Liver (tissue), 9 donors: ENCODE data around the gene TMC1. TPM values are rescaled to one million over a fixed set of nuclear protein-coding genes. Genes with fewer than 3 reads are reported as not detected.

ENCODE experiments used
- DNase-seq: peaks from one replicate; pipeline ENCODE4 v3.0.0-alpha.2; 2017; ENCODE audit warnings: low spot score
- H3K27ac ChIP-seq, 2 donors: one replicate each; pipeline ENCODE4 v1.7.0; 2013; ENCODE audit warnings: inconsistent platforms in 2 of 2, low read length in 2 of 2, control low read depth in 1 of 2, low read depth in 1 of 2, mild to moderate bottlenecking in 1 of 2
- H3K27me3 ChIP-seq, 4 donors: one replicate each; pipeline versions ENCODE4 v1.6.1 to v1.7.0; 2013; ENCODE audit warnings: low read length in 3 of 4, inconsistent platforms in 1 of 4, mild to moderate bottlenecking in 1 of 4, moderate library complexity in 1 of 4; ENCODE audit not compliant: control insufficient read depth in 4 of 4, insufficient read depth in 4 of 4
- H3K36me3 ChIP-seq, 4 donors: one replicate each; pipeline versions ENCODE4 v1.6.1 to v1.7.0; 2013; ENCODE audit warnings: low read length in 3 of 4, mild to moderate bottlenecking in 3 of 4, low read depth in 1 of 4, moderate library complexity in 1 of 4; ENCODE audit not compliant: control insufficient read depth in 4 of 4, insufficient read depth in 3 of 4
- H3K4me1 ChIP-seq, 4 donors: one replicate each; pipeline versions ENCODE4 v1.6.1 to v1.7.0; 2013; ENCODE audit warnings: low read length in 3 of 4, mild to moderate bottlenecking in 3 of 4, moderate library complexity in 1 of 4; ENCODE audit not compliant: control insufficient read depth in 4 of 4, insufficient read depth in 4 of 4
- H3K4me3 ChIP-seq, 3 donors: one replicate each; pipeline versions ENCODE4 v1.6.1 to v1.7.0; 2013; ENCODE audit warnings: low read length in 3 of 3, control low read depth in 1 of 3, low read depth in 1 of 3, mild to moderate bottlenecking in 1 of 3
- H3K9ac ChIP-seq, 2 donors: one replicate each; pipeline ENCODE4 v1.7.0; 2013; ENCODE audit warnings: low read length in 2 of 2, mild to moderate bottlenecking in 2 of 2, moderate library complexity in 2 of 2, control low read depth in 1 of 2, low read depth in 1 of 2
- H3K9me3 ChIP-seq, 4 donors: one replicate each; pipeline versions ENCODE4 v1.6.1 to v1.7.0; 2013; ENCODE audit warnings: low read length in 3 of 4; ENCODE audit not compliant: control insufficient read depth in 4 of 4
- EGR1 ChIP-seq, 2 donors: IDR thresholded peaks; 2 replicates each; pipeline ENCODE4 v1.6.1; 2016 to 2018; ENCODE audit warnings: antibody characterized with exemption in 2 of 2, low read depth in 2 of 2
- FOXA1 ChIP-seq: IDR thresholded peaks from 2 replicates; pipeline ENCODE4 v1.6.1; 2016; ENCODE audit warnings: antibody characterized with exemption
- FOXA2 ChIP-seq: IDR thresholded peaks from 2 replicates; pipeline ENCODE4 v1.6.1; 2016; ENCODE audit warnings: antibody characterized with exemption
- GABPA ChIP-seq, 2 donors: IDR thresholded peaks in 1 of 2; conservative IDR thresholded peaks in 1 of 2; 2 replicates each; pipeline ENCODE4 v1.6.1; 2016; ENCODE audit warnings: antibody characterized with exemption in 2 of 2, mild to moderate bottlenecking in 1 of 2, moderate library complexity in 1 of 2
- HNF4A ChIP-seq, 2 donors: conservative IDR thresholded peaks; 2 replicates each; pipeline ENCODE4 v1.6.1; 2016; ENCODE audit warnings: antibody characterized with exemption in 2 of 2, mild to moderate bottlenecking in 2 of 2
- HNF4G ChIP-seq: IDR thresholded peaks from 2 replicates; pipeline ENCODE4 v1.6.1; 2016; ENCODE audit warnings: antibody characterized with exemption
- JUND ChIP-seq, 2 donors: IDR thresholded peaks; 2 replicates each; pipeline ENCODE4 v1.6.1; 2016; ENCODE audit warnings: antibody characterized with exemption in 2 of 2
- NR2F2 ChIP-seq: IDR thresholded peaks from 2 replicates; pipeline ENCODE4 v1.6.1; 2016; ENCODE audit warnings: antibody characterized with exemption
- RAD21 ChIP-seq, 2 donors: IDR thresholded peaks; 2 replicates each; pipeline ENCODE4 v1.6.1; 2016; ENCODE audit warnings: antibody characterized with exemption in 2 of 2, mild to moderate bottlenecking in 2 of 2
- RXRA ChIP-seq, 2 donors: IDR thresholded peaks; 2 replicates each; pipeline ENCODE4 v1.6.1; 2017 to 2018; ENCODE audit warnings: antibody characterized with exemption in 2 of 2, mild to moderate bottlenecking in 1 of 2
- SP1 ChIP-seq: IDR thresholded peaks from 2 replicates; pipeline ENCODE4 v1.6.1; 2018; ENCODE audit warnings: antibody characterized with exemption, mild to moderate bottlenecking
- TAF1 ChIP-seq: conservative IDR thresholded peaks from 2 replicates; pipeline ENCODE4 v1.6.1; 2016; ENCODE audit warnings: antibody characterized with exemption, mild to moderate bottlenecking
- YY1 ChIP-seq: IDR thresholded peaks from 2 replicates; pipeline ENCODE4 v1.6.1; 2016; ENCODE audit warnings: antibody characterized with exemption, mild to moderate bottlenecking
- WGBS: extraction: QIAGEN DNeasy Blood & Tissue Kit; methylation state at CpG from one replicate; pipeline ENCODE4 v1.1.7; 2013; 5-methylcytosine and 5-hydroxymethylcytosine counted together
- polyA plus RNA-seq, 2 donors: library from polyadenylated mRNA; stranded (reverse) in 1 of 2; unstranded in 1 of 2; fragments of 200-250 nt in 1 of 2; fragments of >200 nt in 1 of 2; fragmentation: Nextera tagmentation in 1 of 2; extraction: Ambion mirVana in 1 of 2; gene quantifications; one replicate each; pipeline versions ENCODE4 v1.2.1 to v1.2.3, GENCODE V29; 2013 to 2015
- total RNA-seq, 2 donors: library from RNA; depleted of rRNA; stranded (reverse); fragments of >200 nt; gene quantifications; one replicate each; pipeline ENCODE4 v1.2.3, GENCODE V29; 2014
- TF ChIP-seq, protein P1 (sequence below): fragments of 150-350 bp; IDR thresholded peaks from 2 replicates; pipeline ENCODE4 v1.5.1; 2017; ENCODE audit warnings: improper control_type of control experiment, low read depth, low read length; ENCODE audit not compliant: missing input control
- TF ChIP-seq, protein P2 (sequence below): IDR thresholded peaks from 2 replicates; pipeline ENCODE4 v1.6.1; 2016; ENCODE audit warnings: antibody characterized with exemption
- TF ChIP-seq, protein P3 (sequence below): IDR thresholded peaks from 2 replicates; pipeline ENCODE4 v1.6.1; 2016; ENCODE audit warnings: antibody characterized with exemption
- TF ChIP-seq, protein P4 (sequence below): IDR thresholded peaks from 2 replicates; pipeline ENCODE4 v1.6.1; 2016; ENCODE audit warnings: antibody characterized with exemption, mild to moderate bottlenecking
- donor health status: healthy.
- donor health status: healthy.
- donor health status: healthy.
- donor health status: healthy.
- donor health status: healthy.

Gene TMC1
- total and polyA plus RNA-seq, 4 donors: 0.09 TPM; not detected in 3

DNA sequence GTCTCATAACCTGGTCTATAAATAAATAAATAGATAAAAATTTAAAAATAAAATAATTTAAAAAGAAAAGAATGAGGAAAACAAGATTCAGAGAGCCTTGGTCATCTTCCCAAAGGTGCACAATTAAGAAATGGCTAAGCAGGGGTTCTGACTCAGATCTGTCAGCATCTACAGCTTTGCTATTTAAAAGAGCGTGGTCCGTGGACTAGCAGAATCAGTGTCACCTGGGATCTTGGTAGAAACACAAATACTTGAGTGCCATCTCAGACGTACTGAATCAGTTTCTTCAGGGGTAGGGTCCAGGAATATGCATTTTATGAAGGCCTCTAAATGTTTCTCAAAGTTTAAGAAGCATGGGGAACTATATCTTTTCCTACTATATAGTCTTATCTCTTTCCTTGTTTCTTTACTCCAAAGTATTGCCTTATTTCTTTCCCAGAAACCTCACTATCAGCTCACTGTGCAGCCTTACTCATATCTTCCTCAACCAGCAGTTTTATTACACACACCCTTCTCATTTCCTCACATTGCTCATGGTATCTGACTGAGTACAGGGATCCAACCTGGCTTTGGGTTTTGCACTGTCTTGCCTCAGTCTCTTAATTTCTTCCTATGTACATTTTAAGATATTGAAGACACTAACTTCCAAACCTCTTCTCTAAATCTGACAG lies 58.6 kb downstream of the TMC1 start:
- 91% methylated on average over 3 of the region's 3 CpGs for WGBS
- Histone ChIP-seq H3K9ac (no peak overlapping the region), H3K9me3 (no peaks in the 10 kb centered on the region), H3K4me1 (peaks cover 0 to 8% (median 3%) of the 10 kb centered on the region in 4 donors), H3K4me3 (no peak overlapping the region), H3K27me3 (no peaks in the 10 kb centered on the region), H3K36me3 (no peaks in the 10 kb centered on the region), H3K27ac (no peak overlapping the region)
- DNase-seq: no peak
- TF ChIP-seq RAD21 (IDR thresholded peaks at IDR 0.05) (no peak), GABPA (IDR thresholded peaks at IDR 0.05 in 1 of 2, conservative IDR thresholded peaks at IDR 0.05 in 1 of 2) (no peak), HNF4A (conservative IDR thresholded peaks at IDR 0.05) (no peak), TAF1 (no peak), YY1 (no peak), RXRA (IDR thresholded peaks at IDR 0.05) (no peak), SP1 (no peak), FOXA1 (no peak), JUND (IDR thresholded peaks at IDR 0.05) (no peak)
- TF ChIP-seq, protein P1, sequence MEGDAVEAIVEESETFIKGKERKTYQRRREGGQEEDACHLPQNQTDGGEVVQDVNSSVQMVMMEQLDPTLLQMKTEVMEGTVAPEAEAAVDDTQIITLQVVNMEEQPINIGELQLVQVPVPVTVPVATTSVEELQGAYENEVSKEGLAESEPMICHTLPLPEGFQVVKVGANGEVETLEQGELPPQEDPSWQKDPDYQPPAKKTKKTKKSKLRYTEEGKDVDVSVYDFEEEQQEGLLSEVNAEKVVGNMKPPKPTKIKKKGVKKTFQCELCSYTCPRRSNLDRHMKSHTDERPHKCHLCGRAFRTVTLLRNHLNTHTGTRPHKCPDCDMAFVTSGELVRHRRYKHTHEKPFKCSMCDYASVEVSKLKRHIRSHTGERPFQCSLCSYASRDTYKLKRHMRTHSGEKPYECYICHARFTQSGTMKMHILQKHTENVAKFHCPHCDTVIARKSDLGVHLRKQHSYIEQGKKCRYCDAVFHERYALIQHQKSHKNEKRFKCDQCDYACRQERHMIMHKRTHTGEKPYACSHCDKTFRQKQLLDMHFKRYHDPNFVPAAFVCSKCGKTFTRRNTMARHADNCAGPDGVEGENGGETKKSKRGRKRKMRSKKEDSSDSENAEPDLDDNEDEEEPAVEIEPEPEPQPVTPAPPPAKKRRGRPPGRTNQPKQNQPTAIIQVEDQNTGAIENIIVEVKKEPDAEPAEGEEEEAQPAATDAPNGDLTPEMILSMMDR: no peak
- TF ChIP-seq, protein P2, sequence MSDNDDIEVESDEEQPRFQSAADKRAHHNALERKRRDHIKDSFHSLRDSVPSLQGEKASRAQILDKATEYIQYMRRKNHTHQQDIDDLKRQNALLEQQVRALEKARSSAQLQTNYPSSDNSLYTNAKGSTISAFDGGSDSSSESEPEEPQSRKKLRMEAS: no peak

DNA sequence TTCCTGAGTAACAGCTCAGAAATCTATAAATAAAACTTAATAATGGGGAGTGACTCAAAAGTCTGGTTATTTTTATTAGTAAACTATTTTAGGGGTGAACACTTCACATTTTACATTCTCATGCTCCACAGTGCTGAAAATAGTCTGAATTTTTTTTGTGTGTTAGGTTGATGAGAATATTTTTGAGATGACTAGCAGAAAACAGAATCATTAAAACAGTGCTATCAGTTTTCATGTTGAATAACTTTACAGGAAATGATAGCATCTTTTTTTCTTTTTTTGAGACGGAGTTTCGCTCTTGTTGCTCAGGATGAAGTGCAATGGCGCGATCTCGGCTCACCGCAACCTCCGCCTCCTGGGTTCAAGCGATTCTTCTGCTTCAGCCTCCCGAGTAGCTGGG lies 60.3 kb downstream of the TMC1 start:
- Histone ChIP-seq H3K36me3 (no peaks in the 10 kb centered on the region), H3K9me3 (no peaks in the 10 kb centered on the region), H3K27me3 (no peaks in the 10 kb centered on the region), H3K4me1 (peaks cover 0 to 8% (median 3%) of the 10 kb centered on the region in 4 donors), H3K9ac (no peak overlapping the region), H3K4me3 (no peak overlapping the region), H3K27ac (no peak overlapping the region)
- DNase-seq: no peak
- TF ChIP-seq, protein P3, sequence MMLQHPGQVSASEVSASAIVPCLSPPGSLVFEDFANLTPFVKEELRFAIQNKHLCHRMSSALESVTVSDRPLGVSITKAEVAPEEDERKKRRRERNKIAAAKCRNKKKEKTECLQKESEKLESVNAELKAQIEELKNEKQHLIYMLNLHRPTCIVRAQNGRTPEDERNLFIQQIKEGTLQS: no peak
- TF ChIP-seq, protein P1: no peak
- TF ChIP-seq GABPA (IDR thresholded peaks at IDR 0.05 in 1 of 2, conservative IDR thresholded peaks at IDR 0.05 in 1 of 2) (no peak), TAF1 (no peak), EGR1 (IDR thresholded peaks at IDR 0.05; ENCODE audit: low read depth in 2 of 2) (no peak), NR2F2 (no peak), YY1 (no peak), HNF4G (no peak), FOXA2 (no peak), RXRA (IDR thresholded peaks at IDR 0.05) (no peak), RAD21 (IDR thresholded peaks at IDR 0.05) (no peak), SP1 (no peak), HNF4A (conservative IDR thresholded peaks at IDR 0.05) (no peak), FOXA1 (no peak), JUND (IDR thresholded peaks at IDR 0.05) (no peak)
- TF ChIP-seq, protein P2: no peak
- TF ChIP-seq, protein P4, sequence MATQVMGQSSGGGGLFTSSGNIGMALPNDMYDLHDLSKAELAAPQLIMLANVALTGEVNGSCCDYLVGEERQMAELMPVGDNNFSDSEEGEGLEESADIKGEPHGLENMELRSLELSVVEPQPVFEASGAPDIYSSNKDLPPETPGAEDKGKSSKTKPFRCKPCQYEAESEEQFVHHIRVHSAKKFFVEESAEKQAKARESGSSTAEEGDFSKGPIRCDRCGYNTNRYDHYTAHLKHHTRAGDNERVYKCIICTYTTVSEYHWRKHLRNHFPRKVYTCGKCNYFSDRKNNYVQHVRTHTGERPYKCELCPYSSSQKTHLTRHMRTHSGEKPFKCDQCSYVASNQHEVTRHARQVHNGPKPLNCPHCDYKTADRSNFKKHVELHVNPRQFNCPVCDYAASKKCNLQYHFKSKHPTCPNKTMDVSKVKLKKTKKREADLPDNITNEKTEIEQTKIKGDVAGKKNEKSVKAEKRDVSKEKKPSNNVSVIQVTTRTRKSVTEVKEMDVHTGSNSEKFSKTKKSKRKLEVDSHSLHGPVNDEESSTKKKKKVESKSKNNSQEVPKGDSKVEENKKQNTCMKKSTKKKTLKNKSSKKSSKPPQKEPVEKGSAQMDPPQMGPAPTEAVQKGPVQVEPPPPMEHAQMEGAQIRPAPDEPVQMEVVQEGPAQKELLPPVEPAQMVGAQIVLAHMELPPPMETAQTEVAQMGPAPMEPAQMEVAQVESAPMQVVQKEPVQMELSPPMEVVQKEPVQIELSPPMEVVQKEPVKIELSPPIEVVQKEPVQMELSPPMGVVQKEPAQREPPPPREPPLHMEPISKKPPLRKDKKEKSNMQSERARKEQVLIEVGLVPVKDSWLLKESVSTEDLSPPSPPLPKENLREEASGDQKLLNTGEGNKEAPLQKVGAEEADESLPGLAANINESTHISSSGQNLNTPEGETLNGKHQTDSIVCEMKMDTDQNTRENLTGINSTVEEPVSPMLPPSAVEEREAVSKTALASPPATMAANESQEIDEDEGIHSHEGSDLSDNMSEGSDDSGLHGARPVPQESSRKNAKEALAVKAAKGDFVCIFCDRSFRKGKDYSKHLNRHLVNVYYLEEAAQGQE: no peak
- WGBS: 94% methylated on average over 9 of the region's 9 CpGs
